Measurements from ENCODE around the gene TLDC2. TPM values are rescaled to one million over a fixed set of nuclear protein-coding genes. Genes with fewer than 3 reads are reported as not detected.

The TLDC2 gene
- polyA plus RNA-seq, 3 donors = not detected

DNA sequence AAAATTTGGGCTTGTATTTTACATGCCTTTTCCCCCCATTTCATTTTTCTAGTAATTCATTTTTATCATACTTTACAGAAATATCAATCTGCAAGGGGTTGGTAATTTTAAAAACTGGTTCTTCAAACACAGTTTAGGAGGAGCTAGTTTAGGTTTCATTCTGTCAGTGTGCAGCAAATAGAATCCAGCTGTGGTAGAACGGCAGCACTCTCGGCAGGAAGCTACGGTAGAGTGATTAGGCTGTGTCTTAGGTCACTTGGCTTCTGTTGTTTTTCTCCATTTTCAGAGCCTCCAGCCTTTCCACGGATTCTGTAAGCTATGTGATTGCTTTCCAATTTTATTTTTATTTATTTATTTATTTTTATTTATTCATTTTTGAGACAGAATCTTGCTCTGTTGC lies 32.7 kb downstream of the TLDC2 start:
- no peaks in the 10 kb centered on the region for H3K4me1 Mint-ChIP-seq
- H2AFZ ChIP-seq (ENCODE audit: insufficient read depth, low read depth, low read length, poor library complexity, severe bottlenecking) = no peak overlapping the region
- H3K27ac Mint-ChIP-seq = no peak overlapping the region
- no peaks in the 10 kb centered on the region for H3K27me3 ChIP-seq (ENCODE audit: control insufficient read depth in 2 of 2, insufficient read depth in 2 of 2, low read length in 2 of 2)
- H3K4me3 ChIP-seq (replicated peaks in 1 of 3; ENCODE audit: low read depth in 2 of 3, low read length in 3 of 3) = no peak overlapping the region
- H3K36me3 Mint-ChIP-seq = peaks cover 63 to 97% of the 10 kb centered on the region in 2 donors
- no peak overlapping the region for H3K4me2 ChIP-seq (replicated peaks; ENCODE audit: extremely low read depth, low read length, poor library complexity, severe bottlenecking)
- peaks cover 92 to 100% of the 10 kb centered on the region in 2 donors for H3K36me3 ChIP-seq (replicated peaks in 1 of 2; ENCODE audit: control insufficient read depth in 1 of 2, insufficient read depth in 2 of 2, low read length in 2 of 2)
- no peaks in the 10 kb centered on the region for H3K4me1 ChIP-seq (ENCODE audit: control insufficient read depth in 1 of 2, insufficient read depth in 2 of 2, low read length in 2 of 2)
- H3K4me3 Mint-ChIP-seq = no peak overlapping the region
- H3K9ac ChIP-seq (ENCODE audit: insufficient read depth, low read length, poor library complexity, severe bottlenecking) = no peak overlapping the region
- H3K9me3 Mint-ChIP-seq = no peaks in the 10 kb centered on the region
- DNase-seq = no peak
- peaks cover 100% of the 10 kb centered on the region for H4K20me1 ChIP-seq (ENCODE audit: insufficient read depth, low read length)
- WGBS (ENCODE audit: insufficient coverage) = 100% methylated on average over 2 of the region's 4 CpGs
- peaks cover 65% of the 10 kb centered on the region for H3K79me2 ChIP-seq (ENCODE audit: insufficient read depth, low read length)
- intact Hi-C loops (cut with micrococcal nuclease) = no loop called here
- TF ChIP-seq, protein P1, sequence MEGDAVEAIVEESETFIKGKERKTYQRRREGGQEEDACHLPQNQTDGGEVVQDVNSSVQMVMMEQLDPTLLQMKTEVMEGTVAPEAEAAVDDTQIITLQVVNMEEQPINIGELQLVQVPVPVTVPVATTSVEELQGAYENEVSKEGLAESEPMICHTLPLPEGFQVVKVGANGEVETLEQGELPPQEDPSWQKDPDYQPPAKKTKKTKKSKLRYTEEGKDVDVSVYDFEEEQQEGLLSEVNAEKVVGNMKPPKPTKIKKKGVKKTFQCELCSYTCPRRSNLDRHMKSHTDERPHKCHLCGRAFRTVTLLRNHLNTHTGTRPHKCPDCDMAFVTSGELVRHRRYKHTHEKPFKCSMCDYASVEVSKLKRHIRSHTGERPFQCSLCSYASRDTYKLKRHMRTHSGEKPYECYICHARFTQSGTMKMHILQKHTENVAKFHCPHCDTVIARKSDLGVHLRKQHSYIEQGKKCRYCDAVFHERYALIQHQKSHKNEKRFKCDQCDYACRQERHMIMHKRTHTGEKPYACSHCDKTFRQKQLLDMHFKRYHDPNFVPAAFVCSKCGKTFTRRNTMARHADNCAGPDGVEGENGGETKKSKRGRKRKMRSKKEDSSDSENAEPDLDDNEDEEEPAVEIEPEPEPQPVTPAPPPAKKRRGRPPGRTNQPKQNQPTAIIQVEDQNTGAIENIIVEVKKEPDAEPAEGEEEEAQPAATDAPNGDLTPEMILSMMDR (IDR thresholded peaks at IDR 0.05) = no peak
- H3K27ac ChIP-seq (ENCODE audit: low read depth in 1 of 2, low read length in 2 of 2) = no peak overlapping the region
- no peaks in the 10 kb centered on the region for H3K27me3 Mint-ChIP-seq (ENCODE audit: low read depth in 3 of 3)
- no peaks in the 10 kb centered on the region for H3K9me3 ChIP-seq (replicated peaks in 1 of 2; ENCODE audit: control insufficient read depth in 1 of 2, insufficient read depth in 1 of 2, low read length in 2 of 2)

DNA sequence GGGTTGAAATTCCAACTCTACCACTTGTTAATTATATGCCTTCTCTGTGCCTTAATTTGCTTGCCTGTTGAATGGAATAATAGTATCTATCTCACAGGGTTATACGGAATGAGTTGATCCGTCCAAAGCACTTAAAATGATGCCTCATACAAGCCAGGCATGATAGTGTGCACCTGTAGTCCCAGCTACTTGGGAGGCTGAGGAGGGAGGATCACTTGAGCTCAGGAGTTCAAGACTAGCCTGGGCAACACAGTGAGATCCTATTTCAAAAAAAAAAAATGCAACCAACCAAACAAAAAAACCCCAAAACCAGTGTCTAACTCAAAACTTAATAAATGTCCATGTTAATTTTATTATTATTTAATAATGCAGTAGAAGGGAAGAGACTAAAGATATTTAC lies 40.3 kb downstream of the TLDC2 start:
- no peak overlapping the region for H3K9ac ChIP-seq (ENCODE audit: insufficient read depth, low read length, poor library complexity, severe bottlenecking)
- no peaks in the 10 kb centered on the region for H3K27me3 ChIP-seq (ENCODE audit: control insufficient read depth in 2 of 2, insufficient read depth in 2 of 2, low read length in 2 of 2)
- peaks cover 89 to 98% of the 10 kb centered on the region in 2 donors for H3K36me3 ChIP-seq (replicated peaks in 1 of 2; ENCODE audit: control insufficient read depth in 1 of 2, insufficient read depth in 2 of 2, low read length in 2 of 2)
- H3K4me3 Mint-ChIP-seq = no peak overlapping the region
- H3K4me2 ChIP-seq (replicated peaks; ENCODE audit: extremely low read depth, low read length, poor library complexity, severe bottlenecking) = no peak overlapping the region
- H3K27ac ChIP-seq (ENCODE audit: low read depth in 1 of 2, low read length in 2 of 2) = no peak overlapping the region
- no peaks in the 10 kb centered on the region for H3K9me3 Mint-ChIP-seq
- no peaks in the 10 kb centered on the region for H3K4me1 ChIP-seq (ENCODE audit: control insufficient read depth in 1 of 2, insufficient read depth in 2 of 2, low read length in 2 of 2)
- intact Hi-C loops (cut with micrococcal nuclease) = loop anchor here in 1 of 2 donors (10.0 kb wide), 1 partner anchor 1201 kb away; no protein-coding TSS in a partner anchor
- TF ChIP-seq, protein P1 (IDR thresholded peaks at IDR 0.05) = no peak
- peaks cover 100% of the 10 kb centered on the region for H4K20me1 ChIP-seq (ENCODE audit: insufficient read depth, low read length)
- H3K79me2 ChIP-seq (ENCODE audit: insufficient read depth, low read length) = peaks cover 88% of the 10 kb centered on the region
- no peaks in the 10 kb centered on the region for H3K9me3 ChIP-seq (replicated peaks in 1 of 2; ENCODE audit: control insufficient read depth in 1 of 2, insufficient read depth in 1 of 2, low read length in 2 of 2)
- no CpG with 5 or more reads among the region's 2 CpGs for WGBS (ENCODE audit: insufficient coverage)
- H3K36me3 Mint-ChIP-seq = peaks cover 65 to 94% of the 10 kb centered on the region in 2 donors
- peak overlapping the region in 1 of 7 donors; percentile 42 for H3K27ac Mint-ChIP-seq
- no peaks in the 10 kb centered on the region for H3K27me3 Mint-ChIP-seq (ENCODE audit: low read depth in 3 of 3)
- H3K4me3 ChIP-seq (replicated peaks in 1 of 3; ENCODE audit: low read depth in 2 of 3, low read length in 3 of 3) = no peak overlapping the region
- no peaks in the 10 kb centered on the region for H3K4me1 Mint-ChIP-seq
- no peak overlapping the region for H2AFZ ChIP-seq (ENCODE audit: insufficient read depth, low read depth, low read length, poor library complexity, severe bottlenecking)
- no peak for DNase-seq

Data from CD14-positive monocyte (primary cell).